ENCODE measurements around the gene ZNF547.
A peak's percentile ranks its signal among the peaks of the same experiment; 100 is the strongest.
"Not testable (repeated sequence)": the region's sequence is repeated elsewhere in the genome, so short reads cannot be mapped to it uniquely, and the experiment has no call there.

Gene ZNF547

DNA sequence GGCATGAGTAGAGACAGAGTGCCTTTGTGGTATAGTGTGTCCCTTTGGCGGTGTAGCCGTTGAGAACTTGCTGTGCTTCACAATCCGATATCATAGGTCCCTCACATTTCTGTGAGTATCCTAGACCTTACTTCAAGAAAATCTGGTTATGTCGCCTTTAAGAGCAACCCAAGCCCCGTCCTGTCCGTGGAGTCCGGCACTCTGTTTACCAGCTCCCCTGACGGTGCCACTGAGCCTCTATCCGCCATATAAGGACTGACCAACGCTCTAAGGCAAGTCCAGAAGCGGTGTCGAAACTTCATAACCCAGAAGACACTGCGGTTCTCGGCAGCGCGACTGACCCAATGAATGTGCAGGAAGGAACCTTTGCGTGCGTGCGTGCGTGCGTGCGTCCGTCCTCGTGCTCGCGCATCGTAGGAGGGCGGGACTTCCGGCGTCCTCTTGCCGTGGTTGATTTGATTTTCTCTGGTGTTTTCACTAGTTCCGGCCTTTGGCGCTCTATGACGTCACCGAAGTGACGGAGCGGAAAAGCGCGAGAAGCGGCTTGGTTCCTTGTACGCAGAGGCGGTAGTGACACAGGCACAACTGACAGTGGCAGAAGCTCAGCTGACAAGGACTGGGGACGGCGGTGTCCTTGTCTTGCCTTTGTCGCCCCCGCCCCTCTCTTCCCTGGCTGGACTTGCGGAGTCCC, at the start of gene ZNF547, which contains the start of gene TRAPPC2B:
Gene ZNF547, plus strand, starts transcription at position 555 of the 691 bp plus-strand sequence. CDS start 5,005 bp downstream, outside the sequence.
Gene TRAPPC2B, plus strand, starts transcription at position 555 of the 691 bp plus-strand sequence. CDS start 1,283 bp downstream, outside the sequence.
- peak; percentile 99 for DNase-seq

DNA sequence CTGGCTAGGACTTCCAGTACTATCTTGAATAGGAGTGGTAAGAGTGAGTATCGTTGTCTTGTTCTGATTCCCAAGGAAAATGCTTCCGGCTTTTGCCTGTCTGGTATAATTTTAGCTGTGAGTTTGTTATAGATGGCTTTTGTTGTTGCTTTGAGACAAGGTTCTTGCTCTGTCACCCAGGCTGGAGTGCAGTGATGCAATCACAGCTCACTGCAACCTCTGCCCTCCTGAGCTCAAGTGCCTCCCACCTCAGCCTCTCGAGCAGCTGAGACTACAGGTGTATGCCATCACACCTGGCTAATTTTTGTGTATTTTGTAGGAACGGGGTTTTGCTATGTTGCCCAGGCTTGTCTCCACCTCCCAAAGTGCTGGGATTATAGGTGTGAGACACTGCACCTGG, 49.2 kb upstream of the ZNF547 start:
- no peak for DNase-seq

DNA sequence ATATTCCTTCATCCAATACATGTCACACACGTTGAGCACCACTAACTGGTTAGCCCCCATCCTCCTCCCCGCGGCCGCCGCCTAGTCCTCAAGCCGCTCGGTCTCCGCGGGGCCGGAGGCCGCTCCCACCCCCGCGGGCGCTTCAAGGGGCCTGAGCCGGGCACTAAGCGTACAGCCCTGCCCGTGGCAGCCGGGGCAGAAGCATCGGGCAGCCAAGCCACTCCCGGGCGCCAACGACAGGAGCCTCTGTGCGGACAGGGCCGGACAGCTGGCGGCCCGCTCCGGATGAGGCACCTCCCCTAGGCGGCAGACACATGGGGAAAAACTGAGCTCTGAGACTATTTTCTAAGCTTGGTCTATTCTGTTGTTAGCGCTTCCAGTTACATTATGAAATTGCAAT, 45.8 kb upstream of the ZNF547 start:
- DNase-seq, result no peak

DNA sequence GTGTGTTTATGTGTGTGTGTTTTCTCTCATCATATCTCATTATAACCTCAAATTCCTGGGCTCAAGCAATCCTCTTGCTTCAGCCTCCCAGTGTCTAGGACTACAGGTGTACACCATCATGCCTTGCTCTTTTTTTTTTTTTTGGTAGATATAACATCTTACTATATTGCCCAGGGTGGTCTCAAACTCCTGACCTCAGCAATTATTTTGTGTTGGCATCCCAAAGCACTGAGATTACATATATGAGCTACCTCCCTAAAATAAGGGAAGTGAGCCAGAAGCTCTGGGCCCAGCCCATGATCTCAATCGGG, 43.5 kb upstream of the ZNF547 start:
- no peak for DNase-seq

DNA sequence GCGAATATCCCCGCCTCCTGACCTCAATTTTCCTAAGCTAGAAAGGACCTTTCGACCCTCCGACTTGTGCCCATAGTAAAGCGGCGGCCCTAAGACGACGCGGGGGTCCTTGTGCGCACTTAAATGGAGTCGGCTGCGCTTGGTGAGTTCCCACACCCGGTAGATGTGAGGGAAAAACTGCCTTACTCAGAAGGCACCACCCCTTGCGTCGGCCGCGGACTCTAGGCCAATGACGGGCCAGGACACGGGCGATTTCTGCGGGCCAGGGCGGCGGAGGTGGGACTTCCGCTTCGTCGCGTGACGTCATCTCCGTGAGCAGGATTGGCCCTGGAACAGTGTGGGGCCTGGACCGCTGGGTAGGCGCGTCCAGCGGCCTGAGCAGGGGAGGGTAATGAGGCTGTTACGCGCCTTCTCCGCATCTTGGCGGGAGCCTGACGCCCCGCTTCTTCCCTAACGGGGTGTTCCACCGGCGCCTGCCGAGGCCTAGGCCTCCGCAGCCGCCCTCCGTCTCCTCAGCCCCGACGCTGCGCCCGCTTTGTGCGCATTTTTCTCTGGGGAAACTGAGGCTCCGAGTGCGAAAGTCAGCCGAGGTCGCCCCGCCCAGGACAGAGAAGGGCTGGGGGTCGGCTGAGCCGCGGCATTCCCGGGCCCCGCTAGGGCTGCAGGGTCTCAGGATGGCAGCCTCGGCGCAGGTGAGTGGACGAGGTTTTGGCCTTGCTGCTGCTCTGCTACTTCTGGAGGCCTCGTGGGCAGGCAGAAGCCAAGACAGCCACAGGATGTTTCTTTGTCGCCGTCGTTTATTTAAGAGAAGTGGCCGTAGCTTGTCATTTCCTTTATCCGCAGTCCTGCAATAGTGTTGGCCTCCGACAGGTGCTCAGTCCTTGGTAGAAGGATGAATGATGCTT, 42.9 kb upstream of the ZNF547 start, which contains the start of gene ZNF543:
Gene ZNF543, plus strand, starts transcription at position 293 of the 905 bp plus-strand sequence. Its CDS starts 382 bp downstream, at position 675.
- DNase-seq, result peak; percentile 97

DNA sequence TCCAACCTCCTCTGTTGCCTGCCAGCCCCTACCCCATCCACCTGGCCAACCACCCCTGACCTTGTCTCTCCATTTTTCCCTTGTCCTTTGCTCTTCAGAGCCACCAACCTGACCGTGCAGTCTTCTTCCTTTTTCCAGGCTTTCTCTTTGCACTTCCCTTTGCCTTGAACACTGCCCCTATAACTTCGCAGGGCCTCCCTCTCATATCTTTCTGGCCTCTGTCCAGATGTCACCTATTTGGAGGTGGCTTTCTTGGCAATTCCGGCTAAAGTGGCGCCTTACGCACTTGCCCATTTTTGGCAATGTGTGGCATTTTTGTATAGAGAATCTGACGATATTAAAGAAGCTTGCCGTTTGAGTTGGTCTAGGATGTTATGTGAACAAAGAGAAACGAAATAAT, 42.2 kb upstream of the ZNF547 start:
- DNase-seq, result no peak

DNA sequence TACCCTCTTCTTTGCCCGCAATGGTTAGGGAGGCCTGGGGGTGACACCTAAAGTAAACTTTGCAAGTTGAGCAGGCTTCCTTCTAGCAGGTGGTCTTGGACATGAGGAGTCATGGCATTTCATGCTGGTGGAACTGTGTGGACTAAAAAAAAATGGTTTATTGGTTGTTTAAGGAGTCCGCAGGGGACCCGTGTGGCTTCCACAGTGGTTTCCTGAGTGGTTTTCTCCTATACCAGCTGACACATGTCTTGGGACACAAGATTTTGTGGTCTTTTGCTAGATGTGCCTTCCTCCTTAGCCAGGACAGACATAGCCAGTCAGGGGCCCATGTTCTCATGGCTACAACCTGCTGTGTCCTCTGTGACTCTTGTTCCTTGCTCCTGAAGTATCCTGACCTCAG, 41.6 kb upstream of the ZNF547 start:
- no peak for DNase-seq

DNA sequence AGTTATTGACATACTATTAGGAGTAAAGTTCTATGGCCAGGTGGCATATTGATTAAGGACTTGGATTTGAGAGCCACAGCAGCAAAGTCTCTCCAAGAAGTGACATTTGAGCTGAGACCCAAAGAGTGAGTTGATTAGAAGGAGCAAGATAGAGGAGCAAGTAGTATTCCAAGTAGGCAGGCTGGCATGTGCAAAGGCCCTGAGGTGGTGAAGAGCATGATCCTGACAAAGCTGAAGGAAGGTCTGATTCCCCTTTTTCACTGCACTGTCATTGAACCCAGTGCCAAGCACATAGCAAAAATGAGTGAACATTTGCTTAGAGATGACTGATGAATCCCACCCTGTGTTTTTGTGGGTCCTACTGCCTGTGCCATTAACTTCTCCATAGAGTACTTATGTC, 38.4 kb upstream of the ZNF547 start:
- DNase-seq, result no peak

DNA sequence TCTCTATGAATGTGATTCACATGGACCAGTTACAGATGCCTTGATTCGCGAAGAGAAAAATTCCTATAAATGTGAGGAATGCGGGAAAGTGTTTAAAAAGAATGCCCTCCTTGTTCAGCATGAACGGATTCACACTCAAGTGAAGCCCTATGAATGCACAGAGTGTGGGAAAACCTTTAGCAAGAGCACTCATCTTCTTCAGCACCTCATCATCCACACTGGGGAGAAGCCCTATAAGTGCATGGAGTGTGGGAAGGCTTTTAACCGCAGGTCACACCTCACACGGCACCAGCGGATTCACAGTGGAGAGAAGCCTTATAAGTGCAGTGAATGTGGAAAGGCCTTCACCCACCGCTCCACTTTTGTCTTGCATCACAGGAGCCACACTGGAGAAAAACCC, 35.4 kb upstream of the ZNF547 start:
- DNase-seq, result no peak

DNA sequence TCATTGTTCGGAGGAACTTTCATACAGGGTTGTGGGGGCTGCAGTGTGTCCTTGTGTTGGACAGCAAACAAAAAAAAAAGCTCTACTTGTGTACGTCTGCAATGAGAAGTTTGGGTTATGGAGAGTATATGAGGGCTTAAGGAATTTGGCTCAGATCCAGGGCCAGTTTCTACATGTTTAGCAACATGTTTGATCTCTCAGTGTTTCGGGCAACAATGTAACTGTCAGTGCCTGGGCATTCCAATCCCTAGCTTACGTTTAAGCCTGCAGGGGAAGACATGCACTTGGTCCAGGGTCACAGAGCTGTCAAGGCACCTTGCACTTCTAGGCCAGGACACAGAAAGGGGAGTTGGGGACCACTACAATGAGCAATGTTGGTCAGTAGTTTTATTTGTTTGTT, 29.2 kb upstream of the ZNF547 start:
- DNase-seq, result no peak

DNA sequence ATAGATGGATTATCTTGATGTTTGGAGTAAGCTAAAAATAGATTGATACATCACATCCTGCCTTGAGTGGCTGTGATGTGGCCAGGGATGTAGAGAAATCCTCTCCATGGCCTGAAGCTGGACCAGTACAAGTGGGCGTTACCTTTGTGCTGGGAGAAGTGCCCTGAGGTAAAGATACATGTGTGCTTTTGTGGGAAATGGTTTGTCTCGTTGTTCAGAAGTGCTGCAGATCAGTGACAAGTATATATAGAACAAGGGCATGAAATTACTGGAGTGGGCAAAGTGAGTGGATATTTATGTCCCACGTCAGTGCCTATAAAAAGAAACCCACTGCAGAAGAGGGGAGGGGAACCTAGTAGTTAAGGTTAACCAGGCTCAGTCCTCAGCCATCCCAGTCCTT, 24.5 kb upstream of the ZNF547 start:
- DNase-seq, result no peak

DNA sequence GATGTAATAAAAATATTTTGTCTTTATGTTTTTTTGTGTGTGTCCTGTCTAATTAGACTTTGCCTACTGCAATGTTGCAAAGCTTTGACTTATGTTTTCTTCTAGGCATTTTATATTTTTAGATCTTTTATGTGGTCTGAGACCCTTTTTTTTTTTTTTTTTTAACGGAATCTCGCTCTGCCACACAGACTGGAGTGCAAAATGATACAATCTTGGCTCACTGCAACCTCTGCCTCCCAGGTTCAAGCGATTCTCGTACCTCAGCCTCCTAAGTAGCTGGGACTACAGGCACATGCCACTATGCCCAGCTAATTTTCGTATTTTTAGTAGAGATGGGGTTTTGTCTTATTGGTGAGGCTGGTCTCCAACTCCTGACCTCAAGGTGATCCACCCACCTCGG, 20.8 kb upstream of the ZNF547 start:
- DNase-seq, result no peak

DNA sequence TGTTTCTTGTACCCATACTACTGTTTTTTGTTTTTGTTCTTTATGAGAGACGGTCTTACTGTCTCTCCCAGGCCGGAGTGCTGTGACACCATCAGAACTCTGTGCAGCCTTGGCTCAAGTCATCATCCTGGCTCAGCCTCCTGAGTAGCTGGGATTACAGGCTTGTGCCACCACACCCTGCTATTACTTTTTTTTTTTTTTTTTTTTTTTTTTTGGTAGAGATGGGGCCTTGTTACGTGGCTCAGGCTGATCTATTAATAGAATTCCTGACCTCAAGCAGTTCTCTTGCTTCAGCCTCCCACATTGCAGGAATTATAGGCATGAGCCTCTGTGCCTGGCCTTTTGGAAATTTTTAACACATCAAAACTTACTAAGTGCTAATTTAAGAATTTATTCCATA, 15.2 kb upstream of the ZNF547 start:
- DNase-seq, result no peak

DNA sequence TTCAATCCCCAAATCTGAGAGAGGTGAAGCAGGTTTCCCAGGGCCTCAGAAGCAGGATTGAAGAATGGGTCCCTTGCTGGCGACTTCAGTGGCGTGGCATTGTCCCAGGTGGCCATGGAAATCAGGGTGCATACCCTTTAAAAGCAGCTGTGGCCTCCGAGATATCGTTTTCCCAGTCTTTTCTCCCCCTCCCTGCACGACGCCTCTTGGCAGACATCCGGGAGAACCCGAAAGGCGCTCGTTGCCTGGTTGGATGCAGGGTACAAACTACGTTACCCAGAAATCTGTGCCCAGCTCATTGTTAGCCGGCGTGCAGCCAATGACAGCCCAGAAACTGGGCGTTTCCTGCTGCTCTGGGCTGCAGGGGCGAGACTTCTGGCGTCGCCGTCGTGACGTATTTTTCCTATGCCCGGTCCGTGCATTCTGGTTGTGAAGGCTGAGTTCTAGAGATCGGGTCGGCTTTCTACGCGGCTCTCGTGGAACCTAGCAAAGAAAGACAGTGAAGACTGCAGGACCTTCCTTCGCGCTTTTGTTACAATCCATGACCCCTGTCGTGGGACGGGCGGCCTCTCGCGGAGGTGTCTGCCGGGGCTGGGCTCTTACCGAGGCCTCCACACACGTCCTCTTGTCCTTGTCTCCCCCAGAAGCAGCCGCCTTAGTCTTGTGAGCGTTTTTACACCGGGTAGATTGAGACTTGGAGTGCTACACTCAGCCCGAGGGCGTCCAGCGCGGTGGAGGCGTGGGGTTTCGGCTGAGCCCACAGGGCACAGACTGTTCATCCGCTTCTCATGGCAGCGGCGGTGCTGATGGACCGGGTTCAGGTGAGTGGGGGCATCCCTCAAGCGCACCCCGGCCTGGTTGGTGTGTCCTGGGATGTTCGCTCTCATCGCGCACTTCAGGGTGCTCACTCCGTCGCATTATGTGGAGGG, 12.2 kb upstream of the ZNF547 start, which contains the start of gene ZNF304:
Gene ZNF304, plus strand, starts transcription at position 395 of the 929 bp plus-strand sequence. Its CDS starts 394 bp downstream, at position 789.
- DNase-seq, result peak; percentile 93

DNA sequence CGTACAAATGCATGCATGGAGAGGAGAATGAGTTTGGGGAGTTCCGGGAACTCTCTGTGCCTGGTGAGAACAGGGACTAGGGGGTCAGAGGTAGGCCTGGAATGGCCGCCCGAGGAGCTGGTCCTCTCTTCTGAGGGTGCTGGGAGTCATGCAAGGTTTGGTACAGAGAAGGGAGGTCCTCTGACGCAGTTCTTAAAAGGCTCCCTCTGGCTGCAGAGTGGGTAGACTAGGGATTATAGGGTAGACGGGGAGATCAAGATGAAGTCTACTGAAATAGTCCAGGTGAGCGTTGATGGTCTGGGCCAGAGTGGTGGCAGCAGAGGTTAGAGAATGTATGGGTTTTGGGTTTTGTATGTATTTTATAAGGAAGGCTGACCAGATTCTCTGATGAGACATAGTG, 11.5 kb upstream of the ZNF547 start:
- no peak for DNase-seq

DNA sequence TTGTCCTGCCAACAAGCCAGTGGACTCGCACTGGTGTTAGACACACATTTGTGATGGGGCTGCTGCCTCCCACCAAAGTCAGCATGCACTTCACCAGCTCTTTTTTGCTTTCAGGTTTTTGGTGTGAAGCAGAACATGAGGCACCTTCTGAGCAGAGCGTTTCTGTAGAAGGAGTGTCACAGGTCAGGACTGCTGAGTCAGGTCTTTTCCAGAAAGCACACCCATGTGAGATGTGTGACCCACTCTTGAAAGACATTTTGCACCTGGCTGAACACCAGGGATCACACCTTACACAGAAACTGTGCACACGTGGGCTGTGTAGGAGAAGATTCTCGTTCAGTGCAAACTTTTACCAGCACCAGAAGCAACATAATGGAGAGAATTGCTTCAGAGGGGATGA, 7.4 kb upstream of the ZNF547 start:
- no peak for DNase-seq

DNA sequence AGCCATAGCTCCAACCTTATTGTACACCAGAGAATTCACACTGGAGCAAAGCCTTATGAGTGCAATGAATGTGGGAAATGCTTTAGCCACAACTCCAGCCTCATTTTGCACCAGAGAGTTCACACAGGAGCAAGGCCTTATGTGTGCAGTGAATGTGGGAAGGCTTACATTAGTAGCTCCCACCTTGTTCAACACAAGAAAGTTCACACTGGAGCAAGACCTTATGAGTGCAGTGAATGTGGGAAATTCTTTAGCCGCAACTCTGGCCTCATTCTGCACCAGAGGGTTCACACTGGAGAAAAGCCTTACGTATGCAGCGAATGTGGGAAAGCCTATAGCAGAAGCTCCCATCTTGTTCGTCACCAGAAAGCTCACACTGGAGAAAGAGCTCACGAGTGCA, 5.9 kb upstream of the ZNF547 start:
- no peak for DNase-seq

DNA sequence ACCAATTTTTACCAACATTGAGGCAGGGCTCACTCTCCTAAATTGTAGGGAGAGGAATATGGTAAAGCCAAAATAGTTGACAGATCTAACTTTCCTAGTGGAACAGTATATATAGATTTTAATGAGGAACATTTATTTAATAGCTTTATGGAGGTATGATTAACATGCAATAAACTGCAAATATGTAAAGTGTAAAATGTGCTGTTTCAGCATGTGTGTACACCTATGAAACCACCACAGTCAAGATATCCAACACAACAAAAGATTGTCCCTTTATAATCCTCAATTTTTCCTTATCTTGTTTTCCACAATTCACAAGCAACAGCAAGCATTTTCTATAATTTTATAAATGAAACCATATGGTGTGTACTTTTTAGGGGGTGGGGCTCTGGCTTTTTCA, 4.1 kb upstream of the ZNF547 start:
- no peak for DNase-seq

DNA sequence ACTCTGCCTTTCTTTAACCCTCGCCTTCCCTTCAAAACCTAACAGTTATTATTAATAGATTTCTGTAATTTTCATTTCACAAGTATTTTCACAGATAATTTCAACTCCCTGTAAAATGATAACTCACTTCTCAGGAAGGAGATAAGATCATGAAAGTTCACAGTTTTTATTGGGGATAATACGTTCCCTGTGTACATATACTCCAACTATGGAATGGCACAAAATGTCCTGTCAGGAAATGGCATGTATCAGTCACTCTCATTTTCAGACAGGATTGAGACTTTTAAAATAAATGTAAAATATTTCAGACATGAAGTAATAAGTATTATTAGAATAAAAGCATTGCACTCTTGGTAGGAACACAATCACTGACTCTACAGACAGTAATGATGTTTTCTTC, 932 bp upstream of the ZNF547 start:
- no peak for DNase-seq

DNA sequence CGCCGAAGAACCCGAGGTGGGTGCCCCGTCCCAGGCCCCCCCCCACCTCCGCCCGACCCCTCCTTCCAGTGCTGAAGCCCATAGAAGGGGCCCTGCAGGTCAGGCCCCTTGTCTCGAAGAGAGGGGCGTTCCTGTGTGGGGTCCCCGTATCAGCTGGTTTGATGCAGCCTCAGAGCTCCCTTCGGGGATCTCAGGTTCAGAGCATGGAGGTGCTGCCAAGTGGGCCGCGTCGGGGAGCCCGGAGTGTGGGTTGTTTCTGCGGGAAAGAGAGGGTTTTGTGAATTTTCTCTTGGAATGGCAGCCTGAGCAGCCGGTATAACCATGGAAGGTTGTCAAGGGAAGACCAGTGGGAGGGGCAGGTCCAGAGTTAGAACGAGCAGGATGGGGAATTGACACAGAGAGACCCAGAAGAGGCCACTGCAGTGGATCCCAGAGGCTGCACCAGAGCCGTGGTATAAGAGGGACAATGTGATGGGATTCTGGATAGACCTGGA, 384 bp downstream of the ZNF547 start:
- DNase-seq, result no peak

DNA sequence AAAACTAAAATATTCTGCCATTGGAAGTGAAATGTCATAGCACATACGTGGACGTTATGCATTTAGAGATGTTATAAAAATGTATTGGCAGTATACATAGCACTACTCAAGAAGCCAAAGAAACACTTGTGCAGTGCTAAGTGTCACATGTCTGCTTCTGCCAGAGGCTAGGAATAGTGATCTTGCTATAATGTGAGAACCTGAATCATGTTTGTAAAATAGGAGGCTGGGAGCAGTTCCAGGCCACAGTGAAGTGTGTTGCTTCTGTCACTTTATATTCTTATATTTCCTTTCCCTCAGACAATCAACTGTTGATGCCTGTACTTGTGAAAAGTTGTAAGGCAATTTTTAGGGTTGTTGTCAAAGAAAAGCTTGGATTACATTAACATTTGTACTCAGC, 3.4 kb downstream of the ZNF547 start:
- no peak for DNase-seq

DNA sequence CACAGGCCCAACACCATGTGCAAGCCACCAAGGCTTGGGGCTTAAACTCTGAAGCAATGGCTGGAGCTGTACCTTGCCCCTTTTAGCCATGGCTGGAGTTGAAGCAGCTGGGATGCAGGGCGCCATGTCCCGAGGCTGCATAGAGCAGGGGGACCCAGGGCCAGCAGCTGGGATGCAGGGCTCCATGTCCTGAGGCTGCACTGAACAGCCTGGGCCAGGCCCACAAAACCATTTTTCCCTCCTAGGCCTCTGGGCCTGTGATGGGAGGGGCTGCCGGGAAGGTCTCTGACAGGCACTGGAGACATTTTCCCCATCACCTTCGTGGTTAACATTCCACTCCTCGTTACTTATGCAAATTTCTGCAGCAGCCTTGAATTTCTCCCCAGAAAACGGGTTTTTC, 10.8 kb downstream of the ZNF547 start:
- DNase-seq, result no peak

DNA sequence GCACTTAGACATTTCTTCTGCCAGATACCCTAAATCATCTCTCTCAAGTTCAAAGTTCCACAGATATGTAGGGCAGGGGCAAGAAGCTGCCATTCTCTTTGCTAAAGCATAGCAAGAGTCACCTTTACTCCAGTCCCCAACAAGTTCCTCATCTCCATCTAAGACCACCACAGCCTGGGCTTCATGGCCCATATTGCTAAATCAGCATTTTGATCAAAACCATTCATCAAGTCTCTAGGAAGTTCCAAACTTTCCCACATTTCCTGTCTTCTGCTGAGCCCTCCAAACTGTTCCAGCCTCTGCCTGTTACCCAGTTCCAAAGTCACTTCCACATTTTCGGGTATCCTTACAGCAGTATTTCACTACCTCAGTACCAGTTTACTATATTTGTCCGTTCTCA, 11.3 kb downstream of the ZNF547 start:
- not testable (repeated sequence) for DNase-seq

Measured in activated effector memory CD4-positive, alpha-beta T cell treated with anti-CD3 and anti-CD28 coated beads, Interleukin-2, amount 50 U/mL, for 16 hours (primary cell).